ENCODE results near the gene CIBAR2. TPM values are rescaled to one million over a fixed set of nuclear protein-coding genes. Genes with fewer than 3 reads are reported as not detected.

Gene CIBAR2
- total and polyA plus RNA-seq, 10 donors: 0.13 to 2.4 (median 0.35) TPM; not detected in 3

DNA sequence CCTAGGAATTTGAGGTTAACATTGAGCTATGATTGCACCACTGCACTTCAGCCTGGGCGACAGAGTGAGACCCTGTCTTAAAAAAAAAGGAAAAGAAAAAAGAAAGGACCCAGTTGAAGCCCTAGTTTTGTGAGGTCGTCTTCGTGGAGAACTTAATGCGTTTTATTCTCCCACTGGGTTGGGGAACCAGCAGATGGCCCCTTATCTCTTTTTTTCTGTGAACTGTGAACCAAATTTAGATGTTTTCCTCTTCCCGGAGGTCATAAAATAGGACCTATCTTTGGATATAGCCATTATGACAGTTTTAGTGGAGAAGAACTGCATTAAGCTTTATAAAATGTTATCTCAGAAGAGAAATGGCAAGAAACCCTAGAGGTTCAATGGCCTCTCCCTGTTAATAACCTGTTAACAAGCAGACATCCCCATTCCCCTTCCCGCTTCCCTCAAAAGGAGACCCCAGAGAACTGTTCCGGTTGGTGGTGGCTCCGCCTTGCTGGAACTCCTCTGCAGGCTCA, 61.1 kb downstream of the CIBAR2 start:
- Histone ChIP-seq H3K36me3 (peaks cover 0 to 10% (median 0%) of the 10 kb centered on the region in 6 donors), H3K4me3 (no peak overlapping the region), H3K9me3 (no peaks in the 10 kb centered on the region), H3K27me3 (replicated peaks in 1 of 7) (no peaks in the 10 kb centered on the region), H3K27ac (no peak overlapping the region), H3K4me1 (peaks cover 11 to 84% (median 18%) of the 10 kb centered on the region in 6 donors)
- TF ChIP-seq, protein P1, sequence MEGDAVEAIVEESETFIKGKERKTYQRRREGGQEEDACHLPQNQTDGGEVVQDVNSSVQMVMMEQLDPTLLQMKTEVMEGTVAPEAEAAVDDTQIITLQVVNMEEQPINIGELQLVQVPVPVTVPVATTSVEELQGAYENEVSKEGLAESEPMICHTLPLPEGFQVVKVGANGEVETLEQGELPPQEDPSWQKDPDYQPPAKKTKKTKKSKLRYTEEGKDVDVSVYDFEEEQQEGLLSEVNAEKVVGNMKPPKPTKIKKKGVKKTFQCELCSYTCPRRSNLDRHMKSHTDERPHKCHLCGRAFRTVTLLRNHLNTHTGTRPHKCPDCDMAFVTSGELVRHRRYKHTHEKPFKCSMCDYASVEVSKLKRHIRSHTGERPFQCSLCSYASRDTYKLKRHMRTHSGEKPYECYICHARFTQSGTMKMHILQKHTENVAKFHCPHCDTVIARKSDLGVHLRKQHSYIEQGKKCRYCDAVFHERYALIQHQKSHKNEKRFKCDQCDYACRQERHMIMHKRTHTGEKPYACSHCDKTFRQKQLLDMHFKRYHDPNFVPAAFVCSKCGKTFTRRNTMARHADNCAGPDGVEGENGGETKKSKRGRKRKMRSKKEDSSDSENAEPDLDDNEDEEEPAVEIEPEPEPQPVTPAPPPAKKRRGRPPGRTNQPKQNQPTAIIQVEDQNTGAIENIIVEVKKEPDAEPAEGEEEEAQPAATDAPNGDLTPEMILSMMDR (IDR thresholded peaks at IDR 0.05 in 8 of 11, conservative IDR thresholded peaks at IDR 0.05 in 3 of 11): no peak
- TF ChIP-seq POLR2AphosphoS5 (IDR thresholded peaks at IDR 0.05): no peak
- TF ChIP-seq POLR2A (IDR thresholded peaks at IDR 0.05): no peak
- intact Hi-C loops (cut with DNase I; ENCODE audit: low total_unique reads): no loop called here
- WGBS, 5 donors: 68 to 80% (median 75%) methylated on average over 8 of the region's 8 CpGs
- DNase-seq: no peak

DNA sequence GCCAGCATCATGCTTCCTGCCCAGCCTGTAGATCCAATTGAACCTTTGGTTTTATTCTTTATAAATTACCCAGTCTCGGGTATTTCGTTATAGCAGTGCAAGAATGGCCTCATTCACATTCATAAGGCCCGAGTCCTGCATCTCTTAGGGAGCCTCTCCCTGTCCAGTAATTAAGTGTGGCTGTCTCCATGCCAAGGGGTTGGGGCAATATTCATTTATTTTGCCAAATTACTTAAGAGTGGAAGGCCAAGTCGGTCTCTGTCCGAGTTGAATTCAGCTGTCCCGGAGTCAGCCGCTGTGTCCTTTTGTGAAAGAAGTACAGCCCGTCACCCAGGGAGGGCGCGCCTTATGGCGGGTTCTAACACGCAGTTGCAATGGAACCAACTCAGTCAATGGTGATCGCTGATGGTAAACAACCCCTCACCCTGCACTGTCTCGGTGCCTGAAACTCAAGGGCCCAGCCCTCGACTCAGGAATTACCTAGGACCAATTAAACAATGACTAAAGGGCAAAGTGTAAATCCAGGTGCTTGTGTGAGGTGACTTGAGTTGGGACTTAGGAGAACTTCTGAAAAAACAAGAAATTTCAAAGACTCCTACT, 62.5 kb downstream of the CIBAR2 start:
- Histone ChIP-seq H3K27me3 (replicated peaks in 1 of 7) (no peaks in the 10 kb centered on the region), H3K36me3 (peaks cover 0 to 24% (median 0%) of the 10 kb centered on the region in 6 donors), H3K27ac (no peak overlapping the region), H3K4me1 (peaks cover 3 to 75% (median 8%) of the 10 kb centered on the region in 6 donors), H3K4me3 (no peak overlapping the region), H3K9me3 (no peaks in the 10 kb centered on the region)
- intact Hi-C loops (cut with DNase I; ENCODE audit: low total_unique reads): no loop called here
- no peak for DNase-seq
- WGBS, 5 donors: 88 to 98% (median 91%) methylated on average over 15 of the region's 15 CpGs
- TF ChIP-seq POLR2AphosphoS5 (IDR thresholded peaks at IDR 0.05) (no peak), POLR2A (IDR thresholded peaks at IDR 0.05) (no peak)
- TF ChIP-seq, protein P1 (IDR thresholded peaks at IDR 0.05 in 8 of 11, conservative IDR thresholded peaks at IDR 0.05 in 3 of 11): no peak

DNA sequence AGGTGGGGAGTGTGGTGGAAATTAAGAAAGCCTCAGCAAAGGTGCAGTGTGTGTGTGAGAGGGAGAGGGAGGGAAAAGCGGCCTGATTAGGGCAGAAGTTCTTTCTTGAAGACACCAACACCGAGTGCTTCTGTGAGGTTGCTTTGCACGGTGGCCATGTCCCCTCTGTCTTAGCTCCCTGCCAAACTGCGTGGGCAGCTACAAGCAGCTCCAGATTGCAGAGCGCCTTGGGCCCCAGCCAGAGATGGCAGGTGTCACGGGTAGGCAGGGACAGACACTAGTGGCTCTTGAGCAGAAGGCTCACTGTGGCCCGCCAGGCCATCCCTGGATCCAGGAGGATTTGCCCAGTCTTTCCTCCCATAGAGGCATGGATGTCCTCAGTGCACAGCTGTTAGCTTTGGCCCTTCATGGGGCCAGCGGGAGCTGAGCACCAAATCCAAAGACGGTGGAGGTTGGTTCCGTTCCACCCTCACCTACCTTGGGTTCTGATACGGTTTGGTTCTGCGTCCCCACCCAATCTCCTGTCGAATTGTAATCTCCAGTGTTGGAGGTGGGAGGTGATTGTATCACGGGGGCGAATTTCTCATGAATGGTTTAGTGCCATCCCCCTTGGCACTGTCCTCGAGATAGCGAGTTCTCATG, 63.2 kb downstream of the CIBAR2 start:
- Histone ChIP-seq H3K27me3 (replicated peaks in 1 of 7) (no peaks in the 10 kb centered on the region), H3K9me3 (no peaks in the 10 kb centered on the region), H3K27ac (no peak overlapping the region), H3K4me1 (peaks cover 0 to 68% (median 4%) of the 10 kb centered on the region in 6 donors), H3K36me3 (peaks cover 0 to 30% (median 0%) of the 10 kb centered on the region in 6 donors), H3K4me3 (no peak overlapping the region)
- intact Hi-C loops (cut with DNase I; ENCODE audit: low total_unique reads): no loop called here
- WGBS, 5 donors: 88 to 93% (median 90%) methylated on average over 15 to 17 of the region's 17 CpGs
- TF ChIP-seq POLR2A (IDR thresholded peaks at IDR 0.05) (no peak), POLR2AphosphoS5 (IDR thresholded peaks at IDR 0.05) (no peak)
- TF ChIP-seq, protein P1 (IDR thresholded peaks at IDR 0.05 in 8 of 11, conservative IDR thresholded peaks at IDR 0.05 in 3 of 11): no peak
- no peak for DNase-seq

Other genes with a start within 250 kb of the CIBAR2 start
- 10 to 100 TPM; 39.3 to 87.1 (median 52.3) TPM for gene ZDHHC7, start 100.9 kb downstream of the CIBAR2 start, total RNA-seq
- gene ZDHHC7, start 100.9 kb downstream of the CIBAR2 start, polyA plus RNA-seq: 10 to 100 TPM; 10.3 to 21.5 (median 16.0) TPM
- gene KIAA0513, start 84.7 kb downstream of the CIBAR2 start, total RNA-seq: 10 to 100 TPM; 21.4 to 30.0 (median 23.3) TPM
- 1 to 10 TPM; 1.7 to 6.0 (median 2.0) TPM for gene KIAA0513, start 84.7 kb downstream of the CIBAR2 start, polyA plus RNA-seq